Upper lobe of right lung (tissue), 1 donor: ENCODE results near the gene SRGAP3. TPM values are rescaled to one million over a fixed set of nuclear protein-coding genes. Genes with fewer than 3 reads are reported as not detected.

ENCODE experiments used
- ATAC-seq: fragments of 200-7000 bp; cut with Tn5 transposase; one replicate; pipeline ENCODE4 v1.9.1; 2020; ENCODE audit warnings: mild to moderate bottlenecking, moderate library complexity
- DNase-seq: peaks from one replicate; pipeline ENCODE4 v3.0.0-alpha.2; 2020
- H3K27ac ChIP-seq: fragments of 200-600 bp; one replicate; pipeline ENCODE4 v1.8.0; 2022
- H3K27me3 ChIP-seq: fragments of 200-600 bp; one replicate; pipeline ENCODE4 v1.8.0; 2022; ENCODE audit warnings: mild to moderate bottlenecking
- H3K36me3 ChIP-seq: fragments of 200-600 bp; one replicate; pipeline ENCODE4 v1.8.0; 2022
- H3K4me1 ChIP-seq: fragments of 200-600 bp; one replicate; pipeline ENCODE4 v1.8.0; 2022
- H3K4me3 ChIP-seq: fragments of 200-600 bp; one replicate; pipeline ENCODE4 v1.8.0; 2022; ENCODE audit warnings: mild to moderate bottlenecking
- H3K9me3 ChIP-seq: fragments of 200-600 bp; one replicate; pipeline ENCODE4 v1.8.0; 2022
- CTCF ChIP-seq: fragments of 200-600 bp; IDR thresholded peaks from one replicate; pipeline ENCODE4 v1.8.0; 2022; ENCODE audit warnings: antibody characterized with exemption
- intact Hi-C: fragments of 100-400 bp; cut with DNase I; formaldehyde crosslinking; loops from one replicate; pipeline ENCODE4 v1.11.0; 2022
- total RNA-seq: library from RNA; stranded (reverse); fragmentation: NEBNext Ultra II Directional; extraction: Animal tissue kit (Norgen Biotek cat#: 25700); gene quantifications from one replicate; pipeline ENCODE4 v1.2.1, GENCODE V29; 2021
- donor health status: DM: no; HTN: yes; CAD: no; lungs with severe emphysema.

SRGAP3 gene
- total RNA-seq, 1 donor from 2014 or later: 3.2 TPM

GRCh38 chr3:9111866-9112265 is 137.6 kb downstream of the SRGAP3 start:
- Histone ChIP-seq H3K27ac (no peak overlapping the region), H3K4me3 (no peak overlapping the region), H3K27me3 (no peaks in the 10 kb centered on the region), H3K4me1 (no peaks in the 10 kb centered on the region), H3K9me3 (no peaks in the 10 kb centered on the region), H3K36me3 (no peaks in the 10 kb centered on the region)
- intact Hi-C loops: no loop called here
- ATAC-seq (no peak), DNase-seq (no peak)
- TF ChIP-seq CTCF: no peak

GRCh38 chr3:9111417-9111816 is 138.0 kb downstream of the SRGAP3 start:
- H3K36me3 ChIP-seq: no peaks in the 10 kb centered on the region
- no peaks in the 10 kb centered on the region for H3K4me1 ChIP-seq
- intact Hi-C loops: no loop called here
- no peaks in the 10 kb centered on the region for H3K9me3 ChIP-seq
- ATAC-seq: peak; percentile 9
- H3K27ac ChIP-seq: no peak overlapping the region
- H3K27me3 ChIP-seq: no peaks in the 10 kb centered on the region
- DNase-seq: no peak
- TF ChIP-seq CTCF: peak; percentile 4
- H3K4me3 ChIP-seq: no peak overlapping the region

- H3K27ac ChIP-seq: no peak overlapping the region
- ATAC-seq: no peak
- no peak for DNase-seq
- no peaks in the 10 kb centered on the region for H3K36me3 ChIP-seq
- no peaks in the 10 kb centered on the region for H3K27me3 ChIP-seq
- no peak for TF ChIP-seq CTCF
- no peaks in the 10 kb centered on the region for H3K9me3 ChIP-seq
- H3K4me3 ChIP-seq: no peak overlapping the region
- H3K4me1 ChIP-seq: no peaks in the 10 kb centered on the region
- intact Hi-C loops: no loop called here
Observed at GRCh38 chr3:9110802-9111201, 138.6 kb downstream of the SRGAP3 start.

GRCh38 chr3:9110316-9110715 is 139.1 kb downstream of the SRGAP3 start:
- H3K9me3 ChIP-seq: no peaks in the 10 kb centered on the region
- H3K4me1 ChIP-seq: no peaks in the 10 kb centered on the region
- TF ChIP-seq CTCF: no peak
- H3K36me3 ChIP-seq: no peaks in the 10 kb centered on the region
- ATAC-seq (peak; percentile 30), DNase-seq (no peak)
- no peak overlapping the region for H3K4me3 ChIP-seq
- H3K27ac ChIP-seq: no peak overlapping the region
- intact Hi-C loops: no loop called here
- no peaks in the 10 kb centered on the region for H3K27me3 ChIP-seq

- Histone ChIP-seq H3K27ac (no peak overlapping the region), H3K4me1 (no peaks in the 10 kb centered on the region), H3K27me3 (no peaks in the 10 kb centered on the region), H3K36me3 (no peaks in the 10 kb centered on the region), H3K9me3 (no peaks in the 10 kb centered on the region), H3K4me3 (no peak overlapping the region)
- TF ChIP-seq CTCF: no peak
- DNase-seq (no peak), ATAC-seq (no peak)
- intact Hi-C loops: no loop called here
Observed at GRCh38 chr3:9109568-9109914, 139.9 kb downstream of the SRGAP3 start.

GRCh38 chr3:9108876-9109567 is 140.4 kb downstream of the SRGAP3 start:
- intact Hi-C loops: no loop called here
- DNase-seq: no peak

More at GRCh38 chr3:9108876-9109567, 140.4 kb downstream of the SRGAP3 start:
- no peaks in the 10 kb centered on the region for H3K36me3 ChIP-seq
- H3K9me3 ChIP-seq: no peaks in the 10 kb centered on the region
- no peaks in the 10 kb centered on the region for H3K4me1 ChIP-seq
- H3K4me3 ChIP-seq: no peak overlapping the region
- TF ChIP-seq CTCF: no peak
- ATAC-seq: no peak
- H3K27ac ChIP-seq: no peak overlapping the region
- no peaks in the 10 kb centered on the region for H3K27me3 ChIP-seq
